WI38 (cell line): ENCODE data around the gene KIF3B.
"Not testable (repeated sequence)": the region's sequence is repeated elsewhere in the genome, so short reads cannot be mapped to it uniquely, and the experiment has no call there.

Experiments used
- H3K4me3 ChIP-seq: 2 replicates; pipeline ENCODE4 v1.5.1; 2011; ENCODE audit warnings: low read depth, mild to moderate bottlenecking, control low read depth, low read length
- CTCF ChIP-seq: IDR thresholded peaks from 2 replicates; pipeline ENCODE4 v1.5.1; 2012; ENCODE audit warnings: low read depth, mild to moderate bottlenecking, control low read depth, low read length

KIF3B gene

DNA sequence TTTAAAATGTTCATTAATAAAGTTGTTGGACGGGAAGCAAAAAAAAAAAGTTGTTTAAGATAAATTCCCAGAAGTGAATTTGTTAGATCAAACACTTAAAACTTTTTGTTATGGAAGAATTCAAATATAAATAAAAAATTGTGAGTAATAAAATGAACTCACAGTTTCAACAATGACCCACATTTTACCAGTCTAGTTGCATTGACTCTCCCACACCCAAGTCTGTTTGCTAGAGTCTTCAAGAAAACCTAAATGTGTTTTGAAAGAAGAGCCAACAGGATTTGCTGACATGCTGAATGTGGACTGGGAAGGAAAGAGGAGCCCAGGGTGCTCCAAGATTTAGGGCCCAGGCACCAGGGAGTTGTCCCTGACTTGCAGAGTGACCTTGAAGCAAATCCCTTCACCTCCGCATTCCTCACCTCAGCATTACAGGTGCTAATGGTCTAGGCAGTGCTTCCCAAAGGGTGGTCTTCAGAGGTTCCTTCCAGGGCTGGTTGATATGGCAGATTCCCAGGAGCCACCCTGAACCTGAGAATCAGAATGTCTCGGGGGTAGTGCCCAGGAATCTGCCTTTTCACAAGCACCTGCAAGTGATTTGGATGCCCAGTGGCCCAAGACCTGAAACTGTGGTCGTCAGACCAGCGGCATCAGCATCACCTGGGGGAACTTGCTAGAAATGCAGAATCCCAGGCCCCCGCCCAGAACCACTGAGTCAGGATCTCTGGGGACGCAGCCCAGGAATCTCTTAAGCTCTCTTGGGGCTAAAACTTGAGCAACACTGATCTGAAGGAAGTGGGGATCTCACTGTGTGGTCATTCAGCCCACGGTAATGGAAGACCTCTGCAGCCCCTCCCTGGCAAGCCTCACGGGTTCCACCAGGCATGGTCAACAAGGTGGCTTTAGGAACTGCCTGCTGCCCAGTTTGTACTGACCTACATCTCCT is 38.7 kb upstream of the KIF3B start:
- TF ChIP-seq CTCF, result no peak
- H3K4me3 ChIP-seq, result no peak overlapping the region

DNA sequence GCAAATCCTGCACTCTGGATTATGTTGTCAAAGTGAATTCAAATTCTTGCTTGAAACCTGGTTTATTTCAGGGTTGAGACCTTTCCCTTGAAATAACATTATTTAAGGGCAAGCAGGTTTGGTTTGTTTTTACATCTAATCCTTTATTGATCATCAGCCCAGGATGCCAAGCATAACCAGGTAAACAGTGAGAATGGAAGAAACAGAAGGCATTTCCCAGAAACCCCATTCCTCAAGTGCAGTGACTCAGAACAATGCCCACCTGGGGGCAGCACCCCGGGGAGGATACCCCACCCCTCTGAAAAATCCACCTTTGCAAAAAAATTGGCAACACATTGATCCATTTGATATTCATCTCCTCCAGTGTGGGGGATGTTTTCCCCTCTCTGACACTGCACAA is 37.2 kb upstream of the KIF3B start:
- H3K4me3 ChIP-seq, result no peak overlapping the region
- no peak for TF ChIP-seq CTCF

GRCh38 chr20:32241807-32242206 is 35.6 kb upstream of the KIF3B start:
- TF ChIP-seq CTCF, result no peak
- no peak overlapping the region for H3K4me3 ChIP-seq

GRCh38 chr20:32244150-32244823 is 33.2 kb upstream of the KIF3B start:
- TF ChIP-seq CTCF, result no peak
- H3K4me3 ChIP-seq, result no peak overlapping the region

DNA sequence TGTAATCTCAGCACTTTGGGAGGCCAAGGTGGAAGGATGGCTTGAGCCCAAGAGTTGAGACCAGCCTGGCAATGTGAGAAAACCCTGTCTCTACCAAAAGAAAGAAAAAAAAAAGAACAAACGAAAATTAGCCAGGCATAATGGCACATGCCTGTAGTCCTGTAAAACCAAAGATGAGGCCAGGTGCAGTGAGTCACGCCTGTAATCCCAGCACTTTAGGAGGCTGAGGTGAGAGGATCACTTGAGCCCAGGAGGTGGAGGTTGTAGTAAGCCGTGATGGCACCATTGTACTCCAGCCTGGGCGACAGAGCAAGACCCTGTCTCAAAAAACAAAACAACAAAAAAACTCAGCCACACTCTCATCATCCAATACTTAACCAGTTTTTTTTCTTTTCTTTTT is 32.5 kb upstream of the KIF3B start:
- H3K4me3 ChIP-seq, result no peak overlapping the region
- no peak for TF ChIP-seq CTCF

DNA sequence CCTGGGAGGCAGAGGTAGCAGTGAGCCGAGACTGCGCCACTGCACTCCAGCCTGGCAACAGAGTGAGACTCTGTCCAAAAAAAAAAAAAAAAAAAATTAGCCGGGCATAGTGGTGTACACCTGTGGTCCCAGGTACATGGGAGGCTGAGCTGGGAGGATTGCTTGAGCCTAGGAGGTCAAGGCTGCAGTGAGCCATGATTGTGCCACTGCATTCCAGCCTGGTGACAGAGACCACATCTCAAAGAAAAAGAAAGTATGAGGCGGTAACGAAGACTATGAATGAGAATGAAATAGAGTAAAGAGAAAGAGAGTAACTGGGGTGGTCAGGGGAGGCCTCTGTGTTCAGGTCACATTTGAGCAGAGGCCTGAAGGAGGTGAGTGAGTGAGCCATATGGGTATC is 31.2 kb upstream of the KIF3B start:
- H3K4me3 ChIP-seq, result not testable (repeated sequence)

DNA sequence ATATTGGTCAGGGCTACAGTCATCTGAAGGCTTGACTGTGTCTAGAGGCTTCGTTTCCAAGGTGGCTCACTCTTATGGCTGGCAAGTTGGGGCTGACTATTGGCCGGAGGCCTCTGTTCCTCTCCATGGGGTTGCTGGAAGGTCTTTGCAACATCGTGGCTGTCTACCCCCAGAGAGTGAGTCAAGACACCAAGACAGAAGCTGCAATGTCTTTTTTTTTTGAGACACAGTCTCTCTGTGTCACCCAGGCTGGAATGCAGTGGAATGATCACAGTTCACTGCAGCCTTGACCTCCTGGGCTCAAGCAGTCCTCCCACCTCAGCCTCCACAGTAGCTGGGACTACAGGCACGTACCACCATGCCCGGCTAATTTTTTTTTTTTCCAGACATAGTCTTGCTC is 29.4 kb upstream of the KIF3B start:
- H3K4me3 ChIP-seq, result no peak overlapping the region
- TF ChIP-seq CTCF, result no peak
